HS-27A (cell line): Measurements from ENCODE around the gene PRMT1.

Source experiments
- DNase-seq: peaks from one replicate; pipeline ENCODE4 v3.0.0-alpha.2; 2012; ENCODE audit warnings: low read depth, missing footprints

PRMT1 gene

DNA sequence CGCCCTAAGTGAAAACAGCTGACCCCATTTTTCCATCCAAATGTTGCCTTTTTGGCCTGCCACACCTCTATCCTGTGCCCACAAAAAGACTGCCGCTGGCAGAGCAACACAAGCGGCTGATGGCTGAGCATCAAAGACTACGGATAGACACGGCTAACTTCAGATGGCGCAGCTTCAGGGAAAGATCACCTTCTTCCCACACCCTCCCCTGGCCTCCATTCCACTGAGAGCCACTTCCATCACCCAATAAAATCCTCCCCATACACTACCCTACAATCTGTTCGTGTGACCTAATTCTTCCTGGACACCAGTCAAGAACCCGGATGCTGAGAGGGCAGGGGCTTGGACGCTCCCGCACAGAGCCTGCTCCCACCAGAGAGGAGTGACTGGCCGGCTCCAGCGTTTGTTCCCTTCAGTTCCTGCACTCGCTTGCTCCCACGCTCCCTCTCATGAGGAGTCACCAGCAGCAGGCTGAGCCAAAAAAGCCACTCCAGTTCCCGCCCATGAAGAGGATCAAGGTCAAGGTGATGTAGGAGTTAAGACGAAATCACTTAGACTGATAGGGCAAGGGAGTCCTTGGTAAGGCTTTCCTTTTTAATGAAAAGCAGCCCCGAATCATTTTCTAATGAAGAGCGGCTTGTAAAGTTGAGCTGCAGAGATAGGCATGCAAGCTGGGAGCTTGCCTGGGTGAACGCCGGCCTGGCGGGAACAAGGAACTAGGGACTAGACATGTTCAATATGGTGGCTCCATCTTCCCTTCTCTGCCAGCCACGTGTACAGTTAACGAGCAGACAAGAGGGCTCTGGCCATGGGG lies 50.4 kb downstream of the PRMT1 start:
- no peak for DNase-seq

GRCh38 chr19:49730166-49730565 lies 53.1 kb downstream of the PRMT1 start:
- no peak for DNase-seq
